Panc1 (cell line): ENCODE results near the gene MCF2L2. TPM values are rescaled to one million over a fixed set of nuclear protein-coding genes. Genes with fewer than 3 reads are reported as not detected.

ENCODE experiments used
- ATAC-seq: fragments of 200-7000 bp; cut with Tn5 transposase; 2 replicates; pipeline ENCODE4 v1.9.1; 2020; ENCODE audit warnings: mild to moderate bottlenecking, moderate library complexity
- BruUV-seq: library from RNA; stranded (reverse); fragments of 400-500 nt; replicated peaks from 2 replicates; lab custom pipeline; 2021; lab: Mats Ljungman, UMichigan
- CTCF ChIA-PET: fragments of 300-600 bp; sonication (Branson Sonifier 250); formaldehyde crosslinking; loops from one replicate; lab custom pipeline; 2022; ENCODE audit warnings: antibody characterized with exemption; lab: Charles Lee
- POLR2A ChIA-PET: fragments of 300-600 bp; sonication (Branson Sonifier 250); formaldehyde crosslinking; loops from one replicate; lab custom pipeline; 2022; ENCODE audit warnings: antibody characterized with exemption; lab: Charles Lee
- DNase-seq: peaks from one replicate; pipeline ENCODE4 v3.0.0-alpha.2; 2010; ENCODE audit warnings: low read depth, low spot score
- H3K27ac ChIP-seq: 2 replicates; pipeline ENCODE4 v1.5.1; 2011; ENCODE audit warnings: mild to moderate bottlenecking, low read length, inconsistent platforms
- H3K27me3 ChIP-seq: fragments of 200-500 bp; sonication (Bioruptor generic); 2 replicates; pipeline ENCODE4 v1.6.0; 2014; ENCODE audit warnings: low read length, inconsistent platforms; ENCODE audit not compliant: control insufficient read depth, insufficient read depth
- H3K36me3 ChIP-seq: fragments of 200-500 bp; sonication (Bioruptor generic); 2 replicates; pipeline ENCODE4 v1.5.1; 2014; ENCODE audit warnings: inconsistent platforms, mild to moderate bottlenecking, low read length, moderate library complexity; ENCODE audit not compliant: control insufficient read depth, insufficient read depth
- H3K4me1 ChIP-seq: 2 replicates; pipeline ENCODE4 v1.5.1; 2011; ENCODE audit warnings: inconsistent platforms, mild to moderate bottlenecking, low read length, moderate library complexity; ENCODE audit not compliant: control insufficient read depth, insufficient read depth
- H3K4me3 ChIP-seq, 2 experiments: 2 replicates each; pipeline ENCODE4 v1.5.1; 2011 to 2012; ENCODE audit warnings: low read depth in 2 of 2, low read length in 2 of 2, mild to moderate bottlenecking in 2 of 2, inconsistent platforms in 1 of 2, moderate library complexity in 1 of 2
- H3K9me3 ChIP-seq: fragments of 200-500 bp; sonication (Bioruptor generic); 2 replicates; pipeline ENCODE4 v1.5.1; 2014; ENCODE audit warnings: low read depth, mild to moderate bottlenecking, inconsistent platforms, low read length, moderate library complexity; ENCODE audit not compliant: control insufficient read depth, insufficient read depth
- POLR2AphosphoS5 ChIP-seq: IDR thresholded peaks from 2 replicates; pipeline ENCODE4 v1.6.1; 2012; ENCODE audit warnings: mild to moderate bottlenecking, low read depth, low read length, moderate library complexity
- SIN3A ChIP-seq: IDR thresholded peaks from 2 replicates; pipeline ENCODE4 v1.6.1; 2012; ENCODE audit warnings: low read depth, mild to moderate bottlenecking, low read length, moderate library complexity, borderline replicate concordance; ENCODE audit not compliant: insufficient read depth
- TCF7L2 ChIP-seq: IDR thresholded peaks from 2 replicates; pipeline ENCODE4 v1.6.1; 2011; ENCODE audit warnings: mild to moderate bottlenecking, low read depth, low read length, inconsistent platforms
- in situ Hi-C: cut with HindIII; loops from 2 replicates; pipeline ENCODE4 v1.10.0; 2016; ENCODE audit warnings: low sequenced_read_pairs, low pct_unique_long_range_greater_than_20kb
- intact Hi-C: fragments of 100-400 bp; cut with micrococcal nuclease; formaldehyde crosslinking; loops from one replicate; pipeline ENCODE4 v1.10.0; 2022; ENCODE audit not compliant: unreplicated experiment
- total RNA-seq: library from RNA; stranded (reverse); gene quantifications from one replicate; pipeline ENCODE4 v1.2.1, GENCODE V29; 2021; ENCODE audit not compliant: unreplicated experiment
- TF ChIP-seq, protein P1 (sequence below): fragments of 450-650 bp; IDR thresholded peaks from 2 replicates; pipeline ENCODE4 v1.5.1; 2017; ENCODE audit warnings: mild to moderate bottlenecking
- TF ChIP-seq, protein P2 (sequence below), 2 experiments: IDR thresholded peaks; 2 replicates each; pipeline ENCODE4 v1.6.1; 2011 to 2012; ENCODE audit warnings: low read depth in 2 of 2, control low read depth in 1 of 2, low read length in 1 of 2, mild to moderate bottlenecking in 1 of 2, moderate library complexity in 1 of 2; ENCODE audit not compliant: insufficient read depth in 1 of 2

MCF2L2 gene
- total RNA-seq, 1 experiment from 2014 or later = 1.0 TPM

DNA sequence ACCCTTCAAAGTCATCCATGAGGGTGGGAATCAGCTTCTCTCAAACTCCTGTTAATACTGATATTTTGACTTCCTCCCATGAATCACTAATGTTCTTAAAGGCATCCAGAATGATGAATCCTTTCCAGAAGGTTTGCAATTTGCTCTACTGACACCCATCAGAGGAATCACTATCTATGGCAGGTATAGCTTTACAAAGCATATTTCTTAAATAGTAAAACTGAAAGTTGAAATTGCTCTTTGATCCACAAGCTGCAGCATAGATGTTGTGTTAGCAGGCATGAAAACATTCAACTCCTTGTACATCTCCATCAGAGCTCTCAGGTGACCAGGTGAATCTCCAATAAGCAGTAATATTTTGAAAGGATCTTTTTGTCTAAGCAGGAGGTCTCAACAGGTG lies 109.0 kb downstream of the MCF2L2 start:
- Histone ChIP-seq H3K4me1 (no peaks in the 10 kb centered on the region), H3K4me3 (no peak overlapping the region), H3K27me3 (no peaks in the 10 kb centered on the region), H3K36me3 (no peaks in the 10 kb centered on the region), H3K9me3 (no peaks in the 10 kb centered on the region), H3K27ac (no peak overlapping the region)
- in situ Hi-C loops = no loop called here
- DNase-seq (no peak), ATAC-seq (no peak)
- TF ChIP-seq POLR2AphosphoS5 = no peak
- TF ChIP-seq TCF7L2 = no peak
- TF ChIP-seq, protein P1, sequence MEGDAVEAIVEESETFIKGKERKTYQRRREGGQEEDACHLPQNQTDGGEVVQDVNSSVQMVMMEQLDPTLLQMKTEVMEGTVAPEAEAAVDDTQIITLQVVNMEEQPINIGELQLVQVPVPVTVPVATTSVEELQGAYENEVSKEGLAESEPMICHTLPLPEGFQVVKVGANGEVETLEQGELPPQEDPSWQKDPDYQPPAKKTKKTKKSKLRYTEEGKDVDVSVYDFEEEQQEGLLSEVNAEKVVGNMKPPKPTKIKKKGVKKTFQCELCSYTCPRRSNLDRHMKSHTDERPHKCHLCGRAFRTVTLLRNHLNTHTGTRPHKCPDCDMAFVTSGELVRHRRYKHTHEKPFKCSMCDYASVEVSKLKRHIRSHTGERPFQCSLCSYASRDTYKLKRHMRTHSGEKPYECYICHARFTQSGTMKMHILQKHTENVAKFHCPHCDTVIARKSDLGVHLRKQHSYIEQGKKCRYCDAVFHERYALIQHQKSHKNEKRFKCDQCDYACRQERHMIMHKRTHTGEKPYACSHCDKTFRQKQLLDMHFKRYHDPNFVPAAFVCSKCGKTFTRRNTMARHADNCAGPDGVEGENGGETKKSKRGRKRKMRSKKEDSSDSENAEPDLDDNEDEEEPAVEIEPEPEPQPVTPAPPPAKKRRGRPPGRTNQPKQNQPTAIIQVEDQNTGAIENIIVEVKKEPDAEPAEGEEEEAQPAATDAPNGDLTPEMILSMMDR = no peak
- TF ChIP-seq, protein P2, sequence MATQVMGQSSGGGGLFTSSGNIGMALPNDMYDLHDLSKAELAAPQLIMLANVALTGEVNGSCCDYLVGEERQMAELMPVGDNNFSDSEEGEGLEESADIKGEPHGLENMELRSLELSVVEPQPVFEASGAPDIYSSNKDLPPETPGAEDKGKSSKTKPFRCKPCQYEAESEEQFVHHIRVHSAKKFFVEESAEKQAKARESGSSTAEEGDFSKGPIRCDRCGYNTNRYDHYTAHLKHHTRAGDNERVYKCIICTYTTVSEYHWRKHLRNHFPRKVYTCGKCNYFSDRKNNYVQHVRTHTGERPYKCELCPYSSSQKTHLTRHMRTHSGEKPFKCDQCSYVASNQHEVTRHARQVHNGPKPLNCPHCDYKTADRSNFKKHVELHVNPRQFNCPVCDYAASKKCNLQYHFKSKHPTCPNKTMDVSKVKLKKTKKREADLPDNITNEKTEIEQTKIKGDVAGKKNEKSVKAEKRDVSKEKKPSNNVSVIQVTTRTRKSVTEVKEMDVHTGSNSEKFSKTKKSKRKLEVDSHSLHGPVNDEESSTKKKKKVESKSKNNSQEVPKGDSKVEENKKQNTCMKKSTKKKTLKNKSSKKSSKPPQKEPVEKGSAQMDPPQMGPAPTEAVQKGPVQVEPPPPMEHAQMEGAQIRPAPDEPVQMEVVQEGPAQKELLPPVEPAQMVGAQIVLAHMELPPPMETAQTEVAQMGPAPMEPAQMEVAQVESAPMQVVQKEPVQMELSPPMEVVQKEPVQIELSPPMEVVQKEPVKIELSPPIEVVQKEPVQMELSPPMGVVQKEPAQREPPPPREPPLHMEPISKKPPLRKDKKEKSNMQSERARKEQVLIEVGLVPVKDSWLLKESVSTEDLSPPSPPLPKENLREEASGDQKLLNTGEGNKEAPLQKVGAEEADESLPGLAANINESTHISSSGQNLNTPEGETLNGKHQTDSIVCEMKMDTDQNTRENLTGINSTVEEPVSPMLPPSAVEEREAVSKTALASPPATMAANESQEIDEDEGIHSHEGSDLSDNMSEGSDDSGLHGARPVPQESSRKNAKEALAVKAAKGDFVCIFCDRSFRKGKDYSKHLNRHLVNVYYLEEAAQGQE (IDR thresholded peaks at IDR 0.05; ENCODE audit: insufficient read depth in 1 of 2, low read depth in 2 of 2, low read length in 1 of 2) = no peak
- no peak for TF ChIP-seq SIN3A
- POLR2A ChIA-PET = no interaction called here
- intact Hi-C loops = no loop called here
- no TSS peak for BruUV-seq
- CTCF ChIA-PET = no interaction called here

DNA sequence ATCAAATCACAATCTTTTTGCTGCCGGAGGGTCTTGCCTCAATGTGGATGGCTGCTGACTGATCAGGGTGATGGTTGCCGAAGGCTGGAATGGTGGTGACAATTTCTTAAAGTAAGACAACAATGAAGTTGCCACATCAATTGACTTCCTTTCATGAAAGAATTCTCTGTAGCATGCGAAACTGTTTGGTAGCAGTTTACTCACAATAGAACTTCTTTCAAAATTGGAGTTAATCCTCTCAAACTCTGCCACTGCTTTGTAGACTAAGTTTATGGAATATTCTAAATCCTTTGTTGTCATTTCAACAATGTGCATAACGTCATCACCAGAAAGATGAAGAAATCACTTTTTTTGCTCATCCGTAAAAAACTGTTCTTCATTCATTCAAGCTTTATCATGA lies 109.5 kb downstream of the MCF2L2 start:
- Histone ChIP-seq H3K4me3 (no peak overlapping the region), H3K9me3 (no peaks in the 10 kb centered on the region), H3K27ac (no peak overlapping the region), H3K4me1 (no peaks in the 10 kb centered on the region), H3K27me3 (no peaks in the 10 kb centered on the region), H3K36me3 (no peaks in the 10 kb centered on the region)
- no peak for DNase-seq
- POLR2A ChIA-PET = no interaction called here
- TF ChIP-seq TCF7L2 = no peak
- ATAC-seq = no peak
- in situ Hi-C loops = no loop called here
- CTCF ChIA-PET = no interaction called here
- intact Hi-C loops = no loop called here
- no TSS peak for BruUV-seq

DNA sequence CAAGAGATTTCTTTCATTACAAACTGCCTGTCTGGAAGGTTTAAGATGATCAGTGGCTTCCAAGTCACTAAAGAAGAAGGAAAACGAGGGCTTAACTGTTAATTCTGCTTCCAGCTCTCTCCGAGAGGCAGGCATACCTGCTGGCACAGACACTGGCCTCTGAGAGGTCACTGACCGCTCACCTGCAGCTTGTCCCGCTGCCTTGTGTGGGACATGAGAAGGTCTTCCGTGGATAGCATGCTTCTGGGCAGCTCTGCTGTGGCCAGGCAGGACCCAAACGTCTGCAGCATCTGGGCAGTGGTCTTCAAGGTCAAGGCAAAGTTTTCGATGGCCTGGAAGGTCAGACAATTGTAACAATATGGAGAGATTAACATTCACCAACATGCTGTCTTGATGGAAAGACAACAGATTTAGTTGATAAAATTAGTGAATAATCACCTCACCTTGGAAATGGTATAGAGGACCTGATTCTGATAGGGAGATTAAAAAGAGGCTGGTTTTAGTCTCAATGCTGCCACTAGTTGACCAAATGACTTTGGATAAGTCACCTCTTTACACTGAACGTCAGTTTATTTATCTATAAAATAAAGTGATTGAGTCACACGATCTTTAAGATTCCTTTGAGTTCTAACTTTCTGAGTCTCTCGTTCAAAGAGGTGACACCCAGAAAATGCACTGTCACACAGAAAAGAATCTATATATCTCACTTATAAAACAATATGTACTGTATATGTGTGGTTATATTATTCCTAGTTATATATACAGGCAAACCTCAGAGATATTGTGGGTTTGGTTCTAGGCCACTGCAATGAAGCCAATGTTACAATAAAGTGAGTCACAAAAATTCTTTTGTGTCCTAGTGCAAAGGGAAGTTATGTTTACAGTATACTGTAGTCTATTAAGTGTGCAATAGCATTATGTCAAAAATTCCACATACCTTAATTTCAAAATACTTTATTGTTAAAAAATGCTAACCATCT lies 110.2 kb downstream of the MCF2L2 start:
- Histone ChIP-seq H3K36me3 (no peaks in the 10 kb centered on the region), H3K27me3 (no peaks in the 10 kb centered on the region), H3K4me1 (no peaks in the 10 kb centered on the region), H3K9me3 (no peaks in the 10 kb centered on the region), H3K4me3 (no peak overlapping the region), H3K27ac (no peak overlapping the region)
- intact Hi-C loops = no loop called here
- CTCF ChIA-PET = no interaction called here
- no peak for DNase-seq
- peak; percentile 70 for ATAC-seq
- BruUV-seq = no TSS peak
- in situ Hi-C loops = no loop called here
- TF ChIP-seq, protein P2 (IDR thresholded peaks at IDR 0.05; ENCODE audit: insufficient read depth in 1 of 2, low read depth in 2 of 2, low read length in 1 of 2) = no peak
- no peak for TF ChIP-seq POLR2AphosphoS5
- TF ChIP-seq, protein P1 = no peak
- no peak for TF ChIP-seq TCF7L2
- TF ChIP-seq SIN3A = no peak
- POLR2A ChIA-PET = no interaction called here
